Kidney (tissue), 22 donors: ENCODE results near the gene LCE3E. TPM values are rescaled to one million over a fixed set of nuclear protein-coding genes. Genes with fewer than 3 reads are reported as not detected.

Experiments used
- DNase-seq, 5 donors: peaks; one replicate each; pipeline ENCODE4 v3.0.0-alpha.2; 2013 to 2020
- FAIRE-seq: peaks from 2 replicates; lab custom pipeline; 2012; peaks lifted over from hg19 to GRCh38; lab: Jason Lieb, UNC
- H3K27ac ChIP-seq, 2 donors: one replicate each; pipeline ENCODE4 v1.7.0; 2013; ENCODE audit warnings: low read depth in 2 of 2, low read length in 2 of 2, inconsistent platforms in 1 of 2
- H3K27me3 ChIP-seq: one replicate; pipeline ENCODE4 v1.7.1; 2013; ENCODE audit warnings: low read length, inconsistent platforms; ENCODE audit not compliant: control insufficient read depth, insufficient read depth
- H3K36me3 ChIP-seq, 3 donors: one replicate each; pipeline versions ENCODE4 v1.7.0 to v1.7.1; 2013; ENCODE audit warnings: low read length in 3 of 3, control low read depth in 1 of 3, inconsistent platforms in 1 of 3; ENCODE audit not compliant: insufficient read depth in 3 of 3, control insufficient read depth in 2 of 3
- H3K4me1 ChIP-seq, 3 donors: one replicate each; pipeline versions ENCODE4 v1.7.0 to v1.7.1; 2013; ENCODE audit warnings: low read length in 3 of 3, inconsistent platforms in 1 of 3, low read depth in 1 of 3; ENCODE audit not compliant: control insufficient read depth in 2 of 3, insufficient read depth in 2 of 3
- H3K4me3 ChIP-seq, 3 donors: one replicate each; pipeline versions ENCODE4 v1.7.0 to v1.8.1; 2013; ENCODE audit warnings: low read length in 3 of 3, control low read depth in 1 of 3, inconsistent platforms in 1 of 3
- H3K9ac ChIP-seq, 3 donors: one replicate each; pipeline versions ENCODE4 v1.7.0 to v1.7.1; 2013; ENCODE audit warnings: low read length in 3 of 3, control low read depth in 1 of 3, inconsistent platforms in 1 of 3
- H3K9me3 ChIP-seq, 3 donors: one replicate each; pipeline versions ENCODE4 v1.7.0 to v1.7.1; 2013; ENCODE audit warnings: low read length in 3 of 3, control low read depth in 1 of 3, inconsistent platforms in 1 of 3; ENCODE audit not compliant: control insufficient read depth in 2 of 3, insufficient read depth in 1 of 3
- intact Hi-C: fragments of 100-400 bp; cut with DNase I; formaldehyde crosslinking; loops from one replicate; pipeline ENCODE4 v1.11.1; 2022
- long read RNA-seq, 10 donors: library from polyadenylated mRNA in 1 of 10; unstranded in 1 of 10; transcript quantifications; one replicate each; pipeline ENCODE4 v2.0.0 and lab custom pipeline, GENCODE V29; 2021 to 2026
- polyA plus RNA-seq: library from polyadenylated mRNA; stranded (reverse); fragments of 350-450 nt; fragmentation: Illumina TruSeq; extraction: RNeasy Lipid Tissue Mini Kit (QIAGEN cat#74804); gene quantifications from one replicate; pipeline ENCODE4 v1.2.3, GENCODE V29; 2014; ENCODE audit warnings: low read depth, low replicate concordance; ENCODE audit not compliant: insufficient read depth
- total RNA-seq: library from RNA; stranded (reverse); fragmentation: NEBNext Ultra II Directional; extraction: Animal tissue kit (Norgen Biotek cat#: 25700); gene quantifications from one replicate; pipeline ENCODE4 v1.2.1, GENCODE V29; 2021
- TF ChIP-seq, protein P1 (sequence below): IDR thresholded peaks from 3 replicates; pipeline ENCODE4 v1.5.1; 2012; ENCODE audit warnings: mild to moderate bottlenecking, moderate library complexity, borderline replicate concordance; ENCODE audit not compliant: insufficient read depth; ENCODE audit errors: extremely low read depth
- donor health status: control.
- donor health status: control.
- donor health status: control.
- donor health status: control.
- donor health status: control.
- donor health status: DM: yes; HTN: yes; CAD: no.
- donor health status: Normal renal cell carcinoma (clear cell type).

The LCE3E gene, protein sequence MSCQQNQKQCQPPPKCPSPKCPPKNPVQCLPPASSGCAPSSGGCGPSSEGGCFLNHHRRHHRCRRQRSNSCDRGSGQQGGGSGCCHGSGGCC
- not detected for total RNA-seq
- not detected for polyA plus RNA-seq
- long read RNA-seq, donor 1 = 0 reads
- long read RNA-seq, donor 2 = 0 reads
- long read RNA-seq, donor 3 = 0 reads
- long read RNA-seq, donor 4 = 0 reads
- long read RNA-seq, donor 5 = 0 reads
- long read RNA-seq, donor 6 = 0 reads
- long read RNA-seq, donor 7 = 0 reads
- long read RNA-seq, donor 8 = 0 reads
- long read RNA-seq, donor 9 = 0 reads
- long read RNA-seq, donor 10 = 0 reads

DNA sequence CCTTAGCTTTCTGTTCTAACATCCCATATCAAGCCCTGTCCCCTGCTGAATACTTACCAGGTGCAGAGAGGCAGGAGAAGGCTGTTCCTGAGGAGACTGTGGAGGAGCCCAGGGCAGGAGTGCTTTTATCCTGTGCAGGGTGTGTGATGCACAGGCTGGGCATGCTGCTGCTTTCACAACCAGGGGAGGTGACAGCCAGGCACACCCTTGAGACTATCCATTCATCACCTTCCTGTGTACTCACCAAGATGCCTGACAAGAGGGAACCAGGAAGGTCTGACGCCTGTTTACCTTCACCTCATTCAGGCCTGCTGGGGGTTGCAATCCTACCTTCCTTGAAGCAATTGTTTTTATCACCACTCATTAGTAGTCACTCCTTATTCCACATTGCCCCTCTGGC is at the start of gene LCE3E:
Gene LCE3E, minus strand, starts transcription at position 100 of the 400 bp plus-strand sequence. CDS start 572 bp downstream, outside the sequence.
- H3K4me3 ChIP-seq = no peak within 1 kb of the TSS
- H3K36me3 ChIP-seq = no peaks in the 10 kb centered on the region
- peaks cover 0 to 7% (median 3%) of the 10 kb centered on the region in 3 donors for H3K9me3 ChIP-seq
- DNase-seq (no peak), FAIRE-seq (no peak)
- TF ChIP-seq, protein P1, sequence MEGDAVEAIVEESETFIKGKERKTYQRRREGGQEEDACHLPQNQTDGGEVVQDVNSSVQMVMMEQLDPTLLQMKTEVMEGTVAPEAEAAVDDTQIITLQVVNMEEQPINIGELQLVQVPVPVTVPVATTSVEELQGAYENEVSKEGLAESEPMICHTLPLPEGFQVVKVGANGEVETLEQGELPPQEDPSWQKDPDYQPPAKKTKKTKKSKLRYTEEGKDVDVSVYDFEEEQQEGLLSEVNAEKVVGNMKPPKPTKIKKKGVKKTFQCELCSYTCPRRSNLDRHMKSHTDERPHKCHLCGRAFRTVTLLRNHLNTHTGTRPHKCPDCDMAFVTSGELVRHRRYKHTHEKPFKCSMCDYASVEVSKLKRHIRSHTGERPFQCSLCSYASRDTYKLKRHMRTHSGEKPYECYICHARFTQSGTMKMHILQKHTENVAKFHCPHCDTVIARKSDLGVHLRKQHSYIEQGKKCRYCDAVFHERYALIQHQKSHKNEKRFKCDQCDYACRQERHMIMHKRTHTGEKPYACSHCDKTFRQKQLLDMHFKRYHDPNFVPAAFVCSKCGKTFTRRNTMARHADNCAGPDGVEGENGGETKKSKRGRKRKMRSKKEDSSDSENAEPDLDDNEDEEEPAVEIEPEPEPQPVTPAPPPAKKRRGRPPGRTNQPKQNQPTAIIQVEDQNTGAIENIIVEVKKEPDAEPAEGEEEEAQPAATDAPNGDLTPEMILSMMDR = no peak
- no peak within 1 kb of the TSS for H3K9ac ChIP-seq
- H3K27me3 ChIP-seq = no peaks in the 10 kb centered on the region
- H3K4me1 ChIP-seq = no peaks in the 10 kb centered on the region
- H3K27ac ChIP-seq = no peak within 1 kb of the TSS
- intact Hi-C loops = no loop called here

DNA sequence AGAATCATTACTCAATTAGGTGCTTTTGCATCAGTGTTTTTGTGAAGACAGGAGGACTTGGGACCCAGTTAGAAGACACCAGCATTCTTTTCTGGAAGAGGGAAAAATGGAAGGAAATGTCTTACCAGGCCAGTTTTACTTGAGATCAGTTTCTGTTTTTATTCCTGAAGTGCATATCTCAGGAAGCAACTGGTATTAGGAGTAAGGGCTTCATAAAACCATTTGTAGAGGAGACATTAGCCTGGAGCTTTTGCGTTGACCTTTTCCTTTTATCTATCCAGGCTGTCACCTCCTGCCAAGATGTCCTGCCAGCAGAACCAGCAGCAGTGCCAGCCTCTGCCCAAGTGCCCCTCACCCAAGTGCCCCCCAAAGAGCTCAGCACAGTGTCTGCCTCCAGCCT is 46.9 kb upstream of the LCE3E start, which contains the start of gene LCE3B:
Gene LCE3B, plus strand, starts transcription at position 301 of the 400 bp plus-strand sequence. Its CDS starts 0 bp downstream, at position 301.
- TF ChIP-seq, protein P1 = no peak
- no peaks in the 10 kb centered on the region for H3K36me3 ChIP-seq
- no peak within 1 kb of the TSS for H3K27ac ChIP-seq
- H3K27me3 ChIP-seq = no peaks in the 10 kb centered on the region
- H3K9me3 ChIP-seq = peaks cover 0 to 5% (median 2%) of the 10 kb centered on the region in 3 donors
- H3K4me1 ChIP-seq = no peaks in the 10 kb centered on the region
- no peak within 1 kb of the TSS for H3K9ac ChIP-seq
- DNase-seq = no peak
- intact Hi-C loops = no loop called here
- FAIRE-seq = no peak
- no peak within 1 kb of the TSS for H3K4me3 ChIP-seq

DNA sequence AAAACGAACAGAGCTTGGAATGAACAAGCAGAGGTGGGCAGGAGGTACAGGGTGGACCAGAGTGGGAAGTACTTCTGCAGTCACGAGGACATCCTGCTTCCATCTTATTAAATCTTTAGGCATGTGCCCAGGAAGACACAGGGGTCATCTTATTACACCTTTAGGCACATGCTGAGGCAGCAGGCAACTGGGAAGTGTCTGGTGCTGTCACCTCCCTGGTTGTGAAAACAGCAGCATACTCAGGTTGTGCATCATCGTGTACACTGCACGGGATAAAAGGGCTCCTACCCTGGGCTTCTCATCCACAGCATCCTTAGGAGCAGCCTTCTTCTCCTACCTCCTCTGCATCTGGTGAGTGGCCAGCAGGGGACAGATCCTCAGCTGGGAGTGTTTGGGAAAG is 33.4 kb upstream of the LCE3E start, which contains the start of gene LCE3C:
Gene LCE3C, plus strand, starts transcription at position 301 of the 400 bp plus-strand sequence. CDS start 498 bp downstream, outside the sequence.
- intact Hi-C loops = no loop called here
- H3K4me3 ChIP-seq = no peak within 1 kb of the TSS
- no peaks in the 10 kb centered on the region for H3K27me3 ChIP-seq
- DNase-seq = no peak
- H3K36me3 ChIP-seq = no peaks in the 10 kb centered on the region
- no peak within 1 kb of the TSS for H3K9ac ChIP-seq
- H3K9me3 ChIP-seq = peaks cover 0 to 3% (median 0%) of the 10 kb centered on the region in 3 donors
- H3K27ac ChIP-seq = no peak within 1 kb of the TSS
- no peak for FAIRE-seq
- no peaks in the 10 kb centered on the region for H3K4me1 ChIP-seq
- TF ChIP-seq, protein P1 = no peak
